H1 (cell line): ENCODE data around the gene RAB43. TPM values are rescaled to one million over a fixed set of nuclear protein-coding genes. Genes with fewer than 3 reads are reported as not detected.

ENCODE experiments used
- CTCF ChIA-PET: fragments of 300-600 bp; sonication (Branson Sonifier 250); formaldehyde crosslinking; loops from one replicate; lab custom pipeline; 2021; ENCODE audit not compliant: partially characterized antibody; lab: Charles Lee
- POLR2A ChIA-PET: fragments of 300-600 bp; sonication (Branson Sonifier 250); formaldehyde crosslinking; loops from one replicate; lab custom pipeline; 2021; ENCODE audit warnings: inconsistent platforms; ENCODE audit not compliant: partially characterized antibody; lab: Charles Lee
- DNase-seq, 2 experiments: peaks; one replicate each; pipeline versions ENCODE4 v3.0.0 to v3.0.0-alpha.2; 2010 to 2022; ENCODE audit warnings: low spot score in 2 of 2, low read depth in 1 of 2, mixed read lengths in 1 of 2
- FAIRE-seq: peaks from 2 replicates; lab custom pipeline; 2011; peaks lifted over from hg19 to GRCh38; lab: Jason Lieb, UNC
- H2AFZ ChIP-seq: 2 replicates; pipeline ENCODE4 v1.8.1; 2012; ENCODE audit warnings: low read length, inconsistent platforms
- H2AK5ac ChIP-seq: 2 replicates; pipeline ENCODE4 v1.6.1; 2013; ENCODE audit warnings: low read depth, low read length
- H2BK120ac ChIP-seq: replicated peaks from 2 replicates; pipeline ENCODE3; 2013; ENCODE audit warnings: low read depth, low read length, inconsistent platforms
- H2BK12ac ChIP-seq: 2 replicates; pipeline ENCODE4 v1.6.1; 2013; ENCODE audit warnings: low read depth, low read length
- H2BK15ac ChIP-seq: 2 replicates; pipeline ENCODE4 v1.6.1; 2013; ENCODE audit warnings: low read length
- H2BK20ac ChIP-seq: 2 replicates; pipeline ENCODE4 v1.6.1; 2013; ENCODE audit warnings: low read length
- H2BK5ac ChIP-seq: 2 replicates; pipeline ENCODE4 v1.6.1; 2013; ENCODE audit warnings: low read depth, low read length
- H3K14ac ChIP-seq: 2 replicates; pipeline ENCODE4 v1.6.1; 2013; ENCODE audit warnings: inconsistent platforms; ENCODE audit not compliant: insufficient read length
- H3K18ac ChIP-seq: 2 replicates; pipeline ENCODE4 v1.6.1; 2013; ENCODE audit warnings: low read length; ENCODE audit errors: extremely low read depth
- H3K23ac ChIP-seq: 2 replicates; pipeline ENCODE4 v1.6.1; 2013; ENCODE audit warnings: inconsistent platforms; ENCODE audit not compliant: insufficient read length
- H3K23me2 ChIP-seq: 2 replicates; pipeline ENCODE4 v1.6.1; 2013; ENCODE audit warnings: low read depth, low read length
- H3K27ac ChIP-seq: 2 replicates; pipeline ENCODE4 v1.6.1; 2011; ENCODE audit warnings: low read depth, low read length, inconsistent platforms
- H3K27me3 ChIP-seq, 4 experiments: replicated peaks in 1 of 4; 1 replicate in 1 of 4; 2 replicates in 3 of 4; pipeline versions ENCODE4 v1.6.1 to v1.8.1; 2011 to 2013; ENCODE audit warnings: low read length in 3 of 4, mild to moderate bottlenecking in 3 of 4, inconsistent platforms in 2 of 4, mixed read lengths in 2 of 4, moderate library complexity in 1 of 4; ENCODE audit not compliant: control insufficient read depth in 3 of 4, insufficient read depth in 3 of 4; ENCODE audit errors: extremely low read depth in 1 of 4
- H3K36me3 ChIP-seq, 4 experiments: 2 replicates each; pipeline versions ENCODE4 v1.6.1 to v1.8.1; 2011 to 2013; ENCODE audit warnings: mild to moderate bottlenecking in 4 of 4, low read length in 3 of 4, moderate library complexity in 2 of 4, control low read depth in 1 of 4, inconsistent platforms in 1 of 4; ENCODE audit not compliant: insufficient read depth in 4 of 4, control insufficient read depth in 2 of 4
- H3K4ac ChIP-seq: replicated peaks from 2 replicates; pipeline ENCODE3; 2013; ENCODE audit warnings: low read length, low read depth, mixed read lengths, inconsistent platforms; ENCODE audit not compliant: insufficient read length
- H3K4me1 ChIP-seq, 4 experiments: replicated peaks in 1 of 4; 1 replicate in 1 of 4; 2 replicates in 3 of 4; pipeline versions ENCODE4 v1.6.1 to v1.8.1; 2011 to 2013; ENCODE audit warnings: low read length in 3 of 4, inconsistent platforms in 2 of 4, mixed read lengths in 1 of 4; ENCODE audit not compliant: insufficient read depth in 4 of 4, control insufficient read depth in 3 of 4
- H3K4me2 ChIP-seq, 2 experiments: 2 replicates each; pipeline versions ENCODE4 v1.6.1 to v1.8.1; 2011 to 2013; ENCODE audit warnings: low read depth in 2 of 2, low read length in 2 of 2, control low read depth in 1 of 2, inconsistent platforms in 1 of 2, mild to moderate bottlenecking in 1 of 2; ENCODE audit not compliant: insufficient read depth in 1 of 2
- H3K4me3 ChIP-seq, 4 experiments: fragments of 200-600, 300-600 bp in 1 of 4; sonication (generic), shearing (Covaris generic), sonication (Bioruptor Twin) in 1 of 4; 2 replicates each; pipeline versions ENCODE4 v1.5.1 to v1.8.1; 2011 to 2016; ENCODE audit warnings: low read length in 4 of 4, low read depth in 3 of 4, control low read depth in 2 of 4, inconsistent platforms in 2 of 4, mild to moderate bottlenecking in 2 of 4, mixed read lengths in 1 of 4, moderate library complexity in 1 of 4; ENCODE audit not compliant: insufficient read depth in 2 of 4; ENCODE audit errors: extremely low read depth in 1 of 4
- H3K56ac ChIP-seq: replicated peaks from 2 replicates; pipeline ENCODE3; 2013; ENCODE audit warnings: low read depth, mild to moderate bottlenecking, mixed read lengths, low read length, inconsistent platforms; ENCODE audit not compliant: insufficient read length
- H3K79me1 ChIP-seq: 2 replicates; pipeline ENCODE4 v1.6.1; 2013; ENCODE audit warnings: low read depth, low read length, control low read depth
- H3K79me2 ChIP-seq, 2 experiments: 2 replicates each; pipeline versions ENCODE4 v1.6.1 to v1.8.1; 2012 to 2013; ENCODE audit warnings: low read length in 2 of 2, mild to moderate bottlenecking in 2 of 2, inconsistent platforms in 1 of 2; ENCODE audit not compliant: insufficient read depth in 2 of 2, control insufficient read depth in 1 of 2
- H3K9ac ChIP-seq, 4 experiments: replicated peaks in 1 of 4; 1 replicate in 1 of 4; 2 replicates in 3 of 4; pipeline versions ENCODE4 v1.6.1 to v1.8.1; 2011 to 2013; ENCODE audit warnings: low read depth in 3 of 4, low read length in 3 of 4, control low read depth in 2 of 4, mild to moderate bottlenecking in 2 of 4, moderate library complexity in 2 of 4, inconsistent platforms in 1 of 4; ENCODE audit errors: extremely low read depth in 1 of 4
- H3K9me3 ChIP-seq, 2 experiments: 2 replicates each; pipeline versions ENCODE4 v1.6.1 to v1.8.1; 2012 to 2013; ENCODE audit warnings: mild to moderate bottlenecking in 2 of 2, moderate library complexity in 2 of 2, control low read depth in 1 of 2, inconsistent platforms in 1 of 2, low read depth in 1 of 2, low read length in 1 of 2, mixed read lengths in 1 of 2; ENCODE audit not compliant: insufficient read depth in 2 of 2
- H4K20me1 ChIP-seq, 2 experiments: replicated peaks in 1 of 2; 2 replicates each; pipeline versions ENCODE3 to v1.8.1; 2011 to 2013; ENCODE audit warnings: inconsistent platforms in 2 of 2, low read length in 2 of 2, mild to moderate bottlenecking in 1 of 2; ENCODE audit not compliant: insufficient read depth in 2 of 2, control insufficient read depth in 1 of 2
- H4K5ac ChIP-seq: 2 replicates; pipeline ENCODE4 v1.6.1; 2013; ENCODE audit warnings: low read length, low read depth, mixed read lengths, inconsistent platforms; ENCODE audit not compliant: insufficient read length
- H4K8ac ChIP-seq: 2 replicates; pipeline ENCODE4 v1.8.0; 2013; ENCODE audit warnings: mild to moderate bottlenecking, moderate library complexity, low read length, inconsistent platforms; ENCODE audit not compliant: insufficient read depth; ENCODE audit errors: extremely low read depth
- H4K91ac ChIP-seq: replicated peaks from 2 replicates; pipeline ENCODE3; 2013; ENCODE audit warnings: low read length, mixed read lengths, inconsistent platforms; ENCODE audit not compliant: insufficient read length
- BACH1 ChIP-seq: IDR thresholded peaks from 2 replicates; pipeline ENCODE4 v1.6.1; 2012; ENCODE audit warnings: low read length, improper control_type of control experiment
- BCL11A ChIP-seq, 2 experiments: IDR thresholded peaks; one replicate each; pipeline ENCODE4 v1.6.1; 2011; ENCODE audit warnings: low read depth in 2 of 2, low read length in 2 of 2, mild to moderate bottlenecking in 2 of 2
- CBX8 ChIP-seq: fragments of 300-800, 300-1000 bp; sonication (generic); IDR thresholded peaks from 2 replicates; pipeline ENCODE4 v1.7.1; 2016; ENCODE audit warnings: low read depth, low read length, borderline replicate concordance
- CHD1 ChIP-seq: IDR thresholded peaks from 2 replicates; pipeline ENCODE4 v1.6.1; 2012; ENCODE audit warnings: low read depth, low read length, improper control_type of control experiment
- CHD2 ChIP-seq: IDR thresholded peaks from 2 replicates; pipeline ENCODE4 v1.6.1; 2012; ENCODE audit warnings: low read length, improper control_type of control experiment
- GABPA ChIP-seq: IDR thresholded peaks from 2 replicates; pipeline ENCODE4 v1.6.1; 2011; ENCODE audit warnings: mild to moderate bottlenecking, low read length, moderate library complexity, borderline replicate concordance; ENCODE audit not compliant: insufficient read depth
- GTF2F1 ChIP-seq: IDR thresholded peaks from 2 replicates; pipeline ENCODE4 v1.6.1; 2012; ENCODE audit warnings: low read depth, low read length, improper control_type of control experiment, borderline replicate concordance
- JUN ChIP-seq: IDR thresholded peaks from 2 replicates; pipeline ENCODE4 v1.6.1; 2011; ENCODE audit warnings: low read depth, mild to moderate bottlenecking, improper control_type of control experiment, low read length
- MAFK ChIP-seq: IDR thresholded peaks from 2 replicates; pipeline ENCODE4 v1.6.1; 2012; ENCODE audit warnings: low read depth, mild to moderate bottlenecking, improper control_type of control experiment, low read length
- NRF1 ChIP-seq: IDR thresholded peaks from 2 replicates; pipeline ENCODE4 v1.6.1; 2011; ENCODE audit warnings: mild to moderate bottlenecking, low read depth, low read length, improper control_type of control experiment
- PHF8 ChIP-seq: fragments of 200-600 bp; sonication (generic); conservative IDR thresholded peaks from 2 replicates; pipeline ENCODE4 v1.7.1; 2012; ENCODE audit warnings: low read depth, mild to moderate bottlenecking, inconsistent platforms, low read length, moderate library complexity
- SP4 ChIP-seq: IDR thresholded peaks from 2 replicates; pipeline ENCODE4 v1.6.1; 2012; ENCODE audit warnings: low read length, inconsistent platforms
- TAF1 ChIP-seq: IDR thresholded peaks from 2 replicates; pipeline ENCODE4 v1.6.1; 2011; ENCODE audit warnings: mild to moderate bottlenecking, low read depth, low read length
- WGBS, 2 experiments: shearing (Covaris generic) in 1 of 2; methylation state at CpG; one replicate each; pipeline versions ENCODE4 v1.1.6 to v1.1.7; 2013 to 2015; ENCODE audit warnings: low lambda C conversion rate in 2 of 2, mixed read lengths in 2 of 2, inconsistent platforms in 1 of 2, low coverage in 1 of 2, missing lambda C conversion rate in 1 of 2; ENCODE audit not compliant: insufficient replicate concordance in 2 of 2, insufficient coverage in 1 of 2, insufficient read length in 1 of 2; ENCODE audit errors: extremely low coverage in 1 of 2, missing lambda C conversion rate in 1 of 2; 5-methylcytosine and 5-hydroxymethylcytosine counted together
- polyA plus RNA-seq, 7 experiments: library from polyadenylated mRNA; depleted of rRNA in 3 of 7; stranded (reverse) in 5 of 7; unstranded in 2 of 7; fragments of >200 nt in 5 of 7; fragments of 200-250 nt in 2 of 7; gene quantifications; 1 replicate in 5 of 7; 2 replicates in 1 of 7; 4 replicates in 1 of 7; pipeline versions ENCODE4 v1.2.1 to v1.2.3, GENCODE V29; 2011 to 2013; ENCODE audit warnings: missing spikeins in 2 of 7, mixed read lengths in 2 of 7
- total RNA-seq: library from RNA; stranded (reverse); fragmentation: NEBNext Ultra II Directional; extraction: Animal tissue kit (Norgen Biotek cat#: 25700); gene quantifications from 2 replicates; pipeline ENCODE4 v1.2.1, GENCODE V29; 2021
- TF ChIP-seq, protein P1 (sequence below): IDR thresholded peaks from 2 replicates; pipeline ENCODE4 v1.6.1; 2011; ENCODE audit warnings: low read depth, mild to moderate bottlenecking, low read length; ENCODE audit not compliant: insufficient read depth

The RAB43 gene
- total and polyA plus RNA-seq, 2 of the 8 experiments (the other 6 are each of a cell fraction or from before 2014, with no cell fraction given), result 13.1 to 19.4 TPM

GRCh38 chr3:129100274-129100673 is 21.3 kb downstream of the RAB43 start:
- WGBS, 2 experiments, result 93% methylated on average over 1 of the region's 1 CpG; no CpG with 5 or more reads in 1 of the 2 experiments
- no peak overlapping the region for H3K4ac ChIP-seq
- H3K4me1 ChIP-seq, result no peaks in the 10 kb centered on the region
- H4K20me1 ChIP-seq, result peaks cover 5 to 10% of the 10 kb centered on the region in 2 experiments
- no peak overlapping the region for H3K9ac ChIP-seq
- H3K14ac ChIP-seq, result no peak overlapping the region
- POLR2A ChIA-PET, result interaction anchor here (2.0 to 2.2 kb wide), 2 partner anchors 11 to 19 kb away, joined by 4 to 7 read pairs; no protein-coding TSS in a partner anchor
- no peak overlapping the region for H4K8ac ChIP-seq
- no peak overlapping the region for H4K5ac ChIP-seq
- H4K91ac ChIP-seq, result no peak overlapping the region
- peaks cover 0 to 17% of the 10 kb centered on the region in 2 experiments; a peak in 2 of 4 replicates for H3K79me2 ChIP-seq
- CTCF ChIA-PET, result interaction anchor here (1.2 to 3.4 kb wide), 4 partner anchors 47 to 130 kb away, joined by 3 to 16 read pairs (median 4); no protein-coding TSS in a partner anchor
- H3K18ac ChIP-seq, result no peak overlapping the region
- DNase-seq, result no peak
- no peak overlapping the region for H3K56ac ChIP-seq
- H3K9me3 ChIP-seq, result no peaks in the 10 kb centered on the region
- H3K27me3 ChIP-seq, result no peaks in the 10 kb centered on the region
- no peak overlapping the region for H2AFZ ChIP-seq
- H3K23me2 ChIP-seq, result no peaks in the 10 kb centered on the region
- H3K27ac ChIP-seq, result no peak overlapping the region
- no peak overlapping the region for H3K23ac ChIP-seq
- FAIRE-seq, result no peak
- no peak overlapping the region for H3K4me3 ChIP-seq
- peaks cover 5% of the 10 kb centered on the region for H3K79me1 ChIP-seq
- no peak overlapping the region for H2BK20ac ChIP-seq
- H2BK15ac ChIP-seq, result no peak overlapping the region
- no peak overlapping the region for H2BK5ac ChIP-seq
- no peak overlapping the region for H3K4me2 ChIP-seq
- no peak overlapping the region for H2BK120ac ChIP-seq
- no peak overlapping the region for H2BK12ac ChIP-seq
- H2AK5ac ChIP-seq, result no peak overlapping the region
- no peaks in the 10 kb centered on the region for H3K36me3 ChIP-seq
- TF ChIP-seq NRF1 (no peak), TAF1 (no peak), GTF2F1 (no peak), CBX8 (no peak), SP4 (no peak), BACH1 (no peak), GABPA (no peak), BCL11A (IDR thresholded peaks at IDR 0.05; ENCODE audit: low read depth in 2 of 2, low read length in 2 of 2) (no peak), JUN (no peak), PHF8 (no peak), CHD2 (no peak), MAFK (no peak), CHD1 (no peak)
- TF ChIP-seq, protein P1, sequence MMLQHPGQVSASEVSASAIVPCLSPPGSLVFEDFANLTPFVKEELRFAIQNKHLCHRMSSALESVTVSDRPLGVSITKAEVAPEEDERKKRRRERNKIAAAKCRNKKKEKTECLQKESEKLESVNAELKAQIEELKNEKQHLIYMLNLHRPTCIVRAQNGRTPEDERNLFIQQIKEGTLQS, result no peak
